Cardiac muscle cell (in vitro differentiated cells and primary cell): Measurements from ENCODE around the gene SNX12. TPM values are rescaled to one million over a fixed set of nuclear protein-coding genes. Genes with fewer than 3 reads are reported as not detected.
"Not testable (repeated sequence)": the region's sequence is repeated elsewhere in the genome, so short reads cannot be mapped to it uniquely, and the experiment has no call there.

Source experiments
- DNase-seq, 2 donors: peaks; one replicate each; pipeline versions ENCODE4 v3.0.0 to v3.0.0-alpha.2; 2010 to 2017; ENCODE audit warnings: low read depth in 1 of 2, low spot score in 1 of 2
- H3K27ac ChIP-seq: fragments of 200-600 bp; sonication (generic); 2 replicates; pipeline ENCODE4 v1.5.1; 2016
- H3K27me3 ChIP-seq: fragments of 200-600 bp; sonication (generic); 2 replicates; pipeline ENCODE4 v1.6.0; 2016; ENCODE audit warnings: control low read depth
- H3K36me3 ChIP-seq: fragments of 200-600 bp; sonication (generic); 2 replicates; pipeline ENCODE4 v1.5.1; 2016; ENCODE audit warnings: control low read depth
- H3K4me1 ChIP-seq: fragments of 200-600 bp; sonication (generic); 2 replicates; pipeline ENCODE4 v1.8.1; 2017; ENCODE audit warnings: low read depth, mild to moderate bottlenecking, mixed run types
- H3K4me3 ChIP-seq: fragments of 200-600 bp; sonication (generic); 2 replicates; pipeline ENCODE4 v1.5.1; 2016; ENCODE audit warnings: mild to moderate bottlenecking
- H3K9me3 ChIP-seq: fragments of 200-600 bp; sonication (generic); 2 replicates; pipeline ENCODE4 v1.5.1; 2017; ENCODE audit warnings: low read depth, mild to moderate bottlenecking, control low read depth
- polyA plus RNA-seq: library from polyadenylated mRNA; unstranded; fragments of >200 nt; fragmentation: Nextera tagmentation; extraction: Ambion mirVana; gene quantifications from 2 replicates; pipeline ENCODE4 v1.2.1, GENCODE V29; 2016
- total RNA-seq: library from RNA; depleted of rRNA; stranded (reverse); fragments of >200 nt; gene quantifications from 2 replicates; pipeline ENCODE4 v1.2.3, GENCODE V29; 2016
- TF ChIP-seq, protein P1 (sequence below): IDR thresholded peaks from 2 replicates; pipeline ENCODE4 v1.5.1; 2012; ENCODE audit warnings: low read depth, mild to moderate bottlenecking, low read length

Gene SNX12
- total and polyA plus RNA-seq, 2 experiments from 2014 or later, result 6.6 to 45.7 TPM

DNA sequence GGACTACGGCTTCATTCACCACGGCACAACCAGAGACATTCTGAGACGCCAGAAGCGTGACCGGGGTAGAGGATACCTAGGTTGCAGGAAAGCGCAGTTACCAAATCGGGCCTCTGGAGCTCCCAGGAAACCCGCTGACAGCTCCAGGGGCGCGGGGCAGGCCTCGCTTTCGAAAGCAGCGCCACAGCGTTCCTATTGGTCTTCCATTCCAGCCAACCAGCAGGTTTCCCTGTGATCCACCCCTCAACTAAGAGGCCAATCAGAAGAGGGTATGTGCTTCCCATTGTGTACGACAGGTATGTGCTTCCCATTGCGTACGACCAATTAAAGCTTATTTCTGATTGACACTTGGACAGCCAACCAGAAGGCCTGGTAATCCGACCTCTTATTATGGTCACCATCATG, 14.9 kb downstream of the SNX12 start:
- TF ChIP-seq, protein P1, sequence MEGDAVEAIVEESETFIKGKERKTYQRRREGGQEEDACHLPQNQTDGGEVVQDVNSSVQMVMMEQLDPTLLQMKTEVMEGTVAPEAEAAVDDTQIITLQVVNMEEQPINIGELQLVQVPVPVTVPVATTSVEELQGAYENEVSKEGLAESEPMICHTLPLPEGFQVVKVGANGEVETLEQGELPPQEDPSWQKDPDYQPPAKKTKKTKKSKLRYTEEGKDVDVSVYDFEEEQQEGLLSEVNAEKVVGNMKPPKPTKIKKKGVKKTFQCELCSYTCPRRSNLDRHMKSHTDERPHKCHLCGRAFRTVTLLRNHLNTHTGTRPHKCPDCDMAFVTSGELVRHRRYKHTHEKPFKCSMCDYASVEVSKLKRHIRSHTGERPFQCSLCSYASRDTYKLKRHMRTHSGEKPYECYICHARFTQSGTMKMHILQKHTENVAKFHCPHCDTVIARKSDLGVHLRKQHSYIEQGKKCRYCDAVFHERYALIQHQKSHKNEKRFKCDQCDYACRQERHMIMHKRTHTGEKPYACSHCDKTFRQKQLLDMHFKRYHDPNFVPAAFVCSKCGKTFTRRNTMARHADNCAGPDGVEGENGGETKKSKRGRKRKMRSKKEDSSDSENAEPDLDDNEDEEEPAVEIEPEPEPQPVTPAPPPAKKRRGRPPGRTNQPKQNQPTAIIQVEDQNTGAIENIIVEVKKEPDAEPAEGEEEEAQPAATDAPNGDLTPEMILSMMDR, result no peak
- H3K9me3 ChIP-seq, result no peaks in the 10 kb centered on the region
- H3K27me3 ChIP-seq, result no peaks in the 10 kb centered on the region
- H3K27ac ChIP-seq, result peak overlapping the region; percentile 18
- H3K4me3 ChIP-seq, result peak overlapping the region; percentile 13
- no peaks in the 10 kb centered on the region for H3K36me3 ChIP-seq
- peak; percentile 48 to 75 for DNase-seq
- H3K4me1 ChIP-seq, result no peaks in the 10 kb centered on the region

- Histone ChIP-seq H3K4me3 (peak overlapping the region; percentile 13), H3K4me1 (no peaks in the 10 kb centered on the region), H3K9me3 (no peaks in the 10 kb centered on the region), H3K27ac (peak overlapping the region; percentile 18), H3K27me3 (no peaks in the 10 kb centered on the region), H3K36me3 (no peaks in the 10 kb centered on the region)
- TF ChIP-seq, protein P1, result no peak
- no peak for DNase-seq
These were observed 15.4 kb downstream of the SNX12 start for GRCh38 chrX:71052721-71053120.

DNA sequence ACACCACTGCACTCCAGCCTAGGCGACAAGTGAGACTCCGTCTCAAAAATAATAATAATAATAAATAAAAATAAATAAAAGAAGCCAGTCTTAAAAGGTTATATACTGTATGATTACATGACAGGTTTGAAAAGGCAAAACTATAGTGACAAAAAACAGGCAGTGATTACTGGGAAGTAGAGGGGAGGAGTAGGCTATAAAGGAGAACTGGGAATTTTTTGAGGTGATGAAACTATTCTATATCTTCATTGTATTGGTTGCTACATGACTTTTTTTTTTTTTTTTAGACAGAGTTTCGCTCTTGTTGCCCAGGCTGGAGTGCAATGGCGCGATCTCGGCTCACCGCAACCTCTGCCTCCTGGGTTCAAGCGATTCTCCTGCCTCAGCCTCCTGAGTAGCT, 20.2 kb downstream of the SNX12 start:
- H3K27me3 ChIP-seq, H3K36me3 ChIP-seq, H3K27ac ChIP-seq, H3K9me3 ChIP-seq, DNase-seq, H3K4me1 ChIP-seq, H3K4me3 ChIP-seq: not testable (repeated sequence)

DNA sequence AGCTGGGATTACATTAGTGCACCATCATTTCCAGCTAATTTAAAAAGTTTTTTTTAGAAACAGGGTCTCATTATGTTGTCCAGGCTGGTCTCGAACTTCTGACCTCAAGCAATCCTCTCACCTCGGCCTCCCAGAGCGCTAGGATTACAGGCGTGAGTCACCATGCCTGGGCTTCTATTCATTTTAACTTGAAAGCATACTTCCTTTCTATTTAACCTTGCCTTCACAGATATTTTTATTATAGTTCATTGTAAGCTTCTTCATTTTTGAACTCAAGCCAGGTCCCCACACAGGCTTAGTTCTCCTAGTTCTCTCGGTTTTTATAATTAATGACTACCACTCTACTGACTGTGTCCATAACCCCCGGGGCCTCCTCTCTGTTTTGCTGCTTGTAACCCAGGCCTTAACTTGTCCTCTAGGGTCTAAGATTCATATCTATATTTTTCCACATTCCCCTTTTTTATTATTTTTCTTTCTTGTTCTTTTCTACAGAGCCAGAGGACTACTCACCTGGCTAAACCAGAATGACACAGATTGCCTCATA, 50.7 kb downstream of the SNX12 start:
- Histone ChIP-seq H3K27ac (no peak overlapping the region), H3K9me3 (no peaks in the 10 kb centered on the region), H3K27me3 (no peaks in the 10 kb centered on the region), H3K4me3 (no peak overlapping the region), H3K36me3 (no peaks in the 10 kb centered on the region), H3K4me1 (no peaks in the 10 kb centered on the region)
- TF ChIP-seq, protein P1, result no peak
- DNase-seq, result peak in 1 of 2 donors; percentile 1

Other genes with a start within 250 kb of the SNX12 start
- 0.07 TPM in 1 of 2 replicates, not detected in the other for gene TEX11, start 159.6 kb downstream of the SNX12 start, total RNA-seq
- not detected in 2 replicates for gene TEX11, start 159.6 kb downstream of the SNX12 start, polyA plus RNA-seq
- gene SLC7A3, start 137.2 kb downstream of the SNX12 start, total RNA-seq, result 3.6 and 6.0 TPM in 2 replicates
- gene SLC7A3, start 137.2 kb downstream of the SNX12 start, polyA plus RNA-seq, result 4.7 and 5.4 TPM in 2 replicates
- gene FOXO4, start 27.5 kb upstream of the SNX12 start, total RNA-seq, result 16.7 and 24.2 TPM in 2 replicates
- gene FOXO4, start 27.5 kb upstream of the SNX12 start, polyA plus RNA-seq, result 7.8 and 14.5 TPM in 2 replicates
- not detected in 2 replicates for gene CXorf65, start 38.4 kb upstream of the SNX12 start, total RNA-seq
- not detected in 2 replicates for gene CXorf65, start 38.4 kb upstream of the SNX12 start, polyA plus RNA-seq
- not detected in 2 replicates for gene IL2RG, start 43.2 kb upstream of the SNX12 start, total RNA-seq
- 2.3 TPM in 1 of 2 replicates, not detected in the other for gene IL2RG, start 43.2 kb upstream of the SNX12 start, polyA plus RNA-seq
- 29.2 and 56.5 TPM in 2 replicates for gene MED12, start 50.3 kb upstream of the SNX12 start, total RNA-seq
- 17.9 and 25.4 TPM in 2 replicates for gene MED12, start 50.3 kb upstream of the SNX12 start, polyA plus RNA-seq
- gene NLGN3, start 76.5 kb upstream of the SNX12 start, total RNA-seq, result 7.4 and 10.2 TPM in 2 replicates
- gene NLGN3, start 76.5 kb upstream of the SNX12 start, polyA plus RNA-seq, result 6.4 and 8.1 TPM in 2 replicates
- not detected in 2 replicates for gene GJB1, start 154.9 kb upstream of the SNX12 start, total RNA-seq
- not detected in 2 replicates for gene GJB1, start 154.9 kb upstream of the SNX12 start, polyA plus RNA-seq
- gene ZMYM3, start 185.8 kb upstream of the SNX12 start, total RNA-seq, result 77.8 and 112 TPM in 2 replicates
- 24.8 and 34.4 TPM in 2 replicates for gene ZMYM3, start 185.8 kb upstream of the SNX12 start, polyA plus RNA-seq
- 524 and 770 TPM in 2 replicates for gene NONO, start 215.3 kb upstream of the SNX12 start, total RNA-seq
- 278 and 318 TPM in 2 replicates for gene NONO, start 215.3 kb upstream of the SNX12 start, polyA plus RNA-seq
- 99.7 and 158 TPM in 2 replicates for gene ITGB1BP2, start 233.4 kb upstream of the SNX12 start, total RNA-seq
- gene ITGB1BP2, start 233.4 kb upstream of the SNX12 start, polyA plus RNA-seq, result 60.4 and 115 TPM in 2 replicates